ENCODE measurements around the gene SOX14. TPM values are rescaled to one million over a fixed set of nuclear protein-coding genes. Genes with fewer than 3 reads are reported as not detected.

Gene SOX14
- polyA plus RNA-seq, 1 donor, result not detected

Other genes starting within 250 kb of the SOX14 start
- gene CLDN18, start 245.8 kb downstream of the SOX14 start, polyA plus RNA-seq (ENCODE audit: insufficient read length), result 2.7 TPM

All from left kidney (tissue), 1 donor.